ENCODE data around the gene PIP5K1B.
A peak's percentile ranks its signal among the peaks of the same experiment; 100 is the strongest.

The PIP5K1B gene

GRCh38 chr9:69001921-69002320 is 296.9 kb downstream of the PIP5K1B start:
- no peak for DNase-seq

- DNase-seq: no peak
These were observed 298.0 kb downstream of the PIP5K1B start for GRCh38 chr9:69003051-69003450.

DNA sequence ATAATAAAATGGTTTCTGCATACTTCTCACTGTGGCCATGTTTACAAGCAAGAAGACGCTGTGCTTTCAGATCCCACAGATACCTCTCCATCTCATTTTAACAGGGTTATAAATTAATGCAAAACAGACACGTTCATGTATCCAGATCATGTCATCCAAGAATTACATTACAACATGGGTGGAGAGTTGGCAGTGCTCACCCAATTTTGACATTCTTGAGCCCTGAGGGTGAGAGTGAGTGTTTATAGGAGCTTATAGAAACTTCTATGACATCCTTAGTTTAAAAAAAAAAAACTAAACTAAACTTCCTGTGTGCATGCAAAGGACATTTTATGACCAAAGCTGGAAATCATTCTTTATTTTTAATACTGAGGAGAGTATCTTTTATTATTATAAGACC is 299.8 kb downstream of the PIP5K1B start:
- no peak for DNase-seq

GRCh38 chr9:69009708-69010107 is 304.7 kb downstream of the PIP5K1B start:
- no peak for DNase-seq

- DNase-seq: no peak
These were observed 307.8 kb downstream of the PIP5K1B start for GRCh38 chr9:69012696-69013381.

DNA sequence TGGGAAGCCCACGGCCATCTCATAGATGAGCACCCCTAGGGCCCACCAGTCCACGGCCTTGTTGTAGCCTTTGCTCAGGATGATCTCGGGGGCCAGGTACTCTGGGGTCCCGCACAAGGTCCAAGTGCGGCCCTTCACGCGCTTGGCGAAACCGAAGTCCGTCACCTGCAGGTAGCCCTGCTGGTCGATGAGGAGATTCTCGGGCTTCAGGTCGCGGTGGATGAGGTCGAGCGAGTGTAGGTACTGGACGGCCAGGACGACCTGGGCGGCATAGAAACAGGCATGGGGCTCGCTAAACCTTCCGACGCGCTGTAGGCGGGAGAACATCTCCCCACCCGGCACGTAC is 308.3 kb downstream of the PIP5K1B start:
- DNase-seq: no peak

GRCh38 chr9:69014013-69014412 is 309.0 kb downstream of the PIP5K1B start, which contains the start of gene PRKACG:
PRKACG (minus strand) TSS chr9:69014113; CDS start chr9:69014092, 21 bp downstream.
- no peak for DNase-seq

- DNase-seq: no peak
These were observed 311.4 kb downstream of the PIP5K1B start for GRCh38 chr9:69016191-69017096.

GRCh38 chr9:69018737-69019136 is 313.7 kb downstream of the PIP5K1B start:
- DNase-seq: no peak

GRCh38 chr9:69019808-69020207 is 314.8 kb downstream of the PIP5K1B start:
- no peak for DNase-seq

DNA sequence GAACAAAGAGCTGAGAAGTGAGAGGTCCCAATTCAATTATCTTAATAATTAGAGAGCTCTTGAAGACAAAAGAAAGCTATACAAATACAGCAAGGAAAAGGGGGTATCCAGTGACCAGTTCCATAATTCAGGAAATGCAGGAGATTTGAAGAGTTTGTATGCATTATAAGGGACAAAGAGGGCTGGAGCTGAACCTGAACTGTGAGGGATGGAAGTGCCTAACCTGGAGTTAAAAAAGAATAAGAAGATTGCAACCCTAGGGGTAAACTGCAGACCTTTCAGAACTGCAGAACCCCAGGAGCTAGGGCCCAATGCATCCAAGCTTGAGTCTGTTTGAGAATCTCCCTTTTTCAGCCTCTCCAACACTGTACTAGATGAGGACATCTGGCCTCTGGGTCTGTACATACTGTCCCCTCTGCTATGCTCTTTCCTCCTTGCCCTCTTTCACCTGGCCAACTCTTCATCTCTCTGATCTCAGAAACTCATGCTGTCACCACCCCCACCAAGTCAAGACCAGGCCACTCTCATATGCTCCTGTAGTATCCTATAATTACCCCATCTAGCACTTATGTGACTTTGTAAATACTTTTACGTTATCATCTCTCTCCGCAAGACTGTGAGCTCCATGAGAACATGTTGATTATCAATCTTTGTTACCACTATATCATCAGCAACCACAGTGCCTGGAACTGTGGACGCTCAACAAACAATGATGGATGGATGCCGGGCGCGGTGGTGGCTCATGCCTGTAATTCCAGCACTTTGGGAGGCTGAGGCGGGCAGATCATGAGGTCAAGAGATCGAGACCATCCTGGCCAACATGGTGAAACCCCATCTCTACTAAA is 315.5 kb downstream of the PIP5K1B start:
- no peak for DNase-seq

DNA sequence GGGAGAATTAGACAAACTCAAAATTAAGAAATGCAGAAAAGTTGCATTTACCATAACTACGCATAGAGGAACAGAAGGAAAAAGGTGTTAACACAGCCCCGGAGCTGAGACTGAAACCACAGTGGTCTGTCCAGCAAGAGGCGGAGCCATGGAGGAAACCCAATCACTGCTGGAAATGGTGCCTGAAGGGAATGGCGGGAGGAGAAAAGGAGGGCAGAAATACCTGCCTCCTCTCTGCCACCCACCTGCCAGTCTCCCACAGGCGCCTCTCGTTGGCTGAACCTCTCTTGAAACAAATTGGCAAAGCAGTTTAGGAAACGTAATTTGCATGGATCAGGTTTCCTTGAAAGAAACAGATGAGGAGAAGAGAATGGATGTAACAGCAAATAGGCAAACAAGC is 318.6 kb downstream of the PIP5K1B start:
- no peak for DNase-seq

- DNase-seq: peak; percentile 53
These were observed 322.5 kb downstream of the PIP5K1B start for GRCh38 chr9:69027355-69028097.

DNA sequence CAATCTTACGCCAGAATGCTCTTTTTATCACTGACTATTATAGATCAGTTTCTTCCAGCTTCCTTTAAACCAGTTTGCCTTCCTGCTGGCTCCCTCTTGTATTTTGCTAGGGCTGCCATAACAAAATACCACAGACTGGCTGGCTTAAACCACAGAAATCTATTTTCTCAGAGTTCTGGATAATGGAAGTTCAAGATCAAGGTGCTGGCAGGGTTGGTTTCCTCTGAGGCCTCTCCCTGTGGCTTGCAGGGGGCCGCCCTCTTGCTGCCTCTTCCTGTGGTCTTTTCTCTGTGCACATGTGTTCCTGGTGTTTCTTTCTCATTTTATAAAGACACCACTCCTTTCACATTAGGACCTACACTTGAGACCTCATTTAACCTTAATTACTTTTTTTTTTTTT is 323.7 kb downstream of the PIP5K1B start:
- peak; percentile 84 for DNase-seq

- DNase-seq: no peak
These were observed 324.5 kb downstream of the PIP5K1B start for GRCh38 chr9:69029535-69029934.

- no peak for DNase-seq
These were observed 326.0 kb downstream of the PIP5K1B start for GRCh38 chr9:69030851-69031645.

DNA sequence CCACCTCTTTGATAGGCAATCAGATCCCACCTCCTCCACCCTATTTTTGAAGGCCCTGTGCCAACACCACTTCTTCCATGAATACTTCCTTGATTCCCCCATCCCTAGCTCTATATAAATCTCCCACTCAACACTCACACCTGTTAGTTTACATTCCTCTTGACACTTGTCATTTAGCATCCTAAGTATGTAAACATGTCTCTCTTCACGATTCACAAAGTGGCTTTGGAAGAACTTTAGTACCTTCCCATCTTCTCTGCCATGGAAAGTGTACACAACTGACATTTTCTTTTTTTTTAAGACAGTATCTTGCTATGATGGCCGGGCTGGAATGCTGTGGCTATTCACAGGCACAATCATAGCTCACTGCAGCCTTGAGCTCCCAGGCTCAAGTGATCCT is 329.0 kb downstream of the PIP5K1B start:
- DNase-seq: no peak

GRCh38 chr9:69035438-69036308 is 330.6 kb downstream of the PIP5K1B start, which contains the start of gene FXN:
FXN (plus strand) TSS chr9:69035752; CDS start chr9:69035783, 31 bp downstream.
- peak; percentile 74 for DNase-seq

GRCh38 chr9:69036309-69036708 is 331.3 kb downstream of the PIP5K1B start:
- no peak for DNase-seq

GRCh38 chr9:69036799-69037198 is 331.8 kb downstream of the PIP5K1B start:
- DNase-seq: no peak

GRCh38 chr9:69040646-69041045 is 335.6 kb downstream of the PIP5K1B start:
- DNase-seq: no peak
